ENCODE measurements around the gene GABRG3. TPM values are rescaled to one million over a fixed set of nuclear protein-coding genes. Genes with fewer than 3 reads are reported as not detected.

GABRG3 gene
- total and polyA plus RNA-seq, 10 of the 15 experiments (the other 5 are each of a cell fraction or from before 2014, with no cell fraction given), result 0.15 TPM; not detected in 9

DNA sequence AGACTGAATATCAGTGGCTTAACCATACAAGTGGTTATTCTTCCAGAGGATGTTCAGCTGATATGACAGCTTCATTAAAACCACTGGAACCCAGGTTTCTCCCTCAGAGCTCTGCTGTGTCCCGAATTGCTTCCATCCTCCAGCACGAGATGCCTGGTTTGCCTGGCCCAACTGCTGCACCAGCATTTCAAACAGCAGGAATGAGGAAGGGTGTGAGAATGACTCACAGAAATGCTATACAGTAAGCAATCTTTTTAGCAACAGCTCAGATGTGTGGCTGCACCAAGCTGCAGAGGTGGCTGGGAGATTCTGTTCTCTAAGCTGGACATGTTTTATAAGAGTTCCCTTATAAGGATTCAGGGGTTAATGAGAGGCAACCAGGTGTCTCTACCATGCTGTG is 271.0 kb downstream of the GABRG3 start (continued):
- TF ChIP-seq, protein P1, sequence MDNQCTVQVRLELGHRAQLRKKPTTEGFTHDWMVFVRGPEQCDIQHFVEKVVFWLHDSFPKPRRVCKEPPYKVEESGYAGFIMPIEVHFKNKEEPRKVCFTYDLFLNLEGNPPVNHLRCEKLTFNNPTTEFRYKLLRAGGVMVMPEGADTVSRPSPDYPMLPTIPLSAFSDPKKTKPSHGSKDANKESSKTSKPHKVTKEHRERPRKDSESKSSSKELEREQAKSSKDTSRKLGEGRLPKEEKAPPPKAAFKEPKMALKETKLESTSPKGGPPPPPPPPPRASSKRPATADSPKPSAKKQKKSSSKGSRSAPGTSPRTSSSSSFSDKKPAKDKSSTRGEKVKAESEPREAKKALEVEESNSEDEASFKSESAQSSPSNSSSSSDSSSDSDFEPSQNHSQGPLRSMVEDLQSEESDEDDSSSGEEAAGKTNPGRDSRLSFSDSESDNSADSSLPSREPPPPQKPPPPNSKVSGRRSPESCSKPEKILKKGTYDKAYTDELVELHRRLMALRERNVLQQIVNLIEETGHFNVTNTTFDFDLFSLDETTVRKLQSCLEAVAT (IDR thresholded peaks at IDR 0.05), result no peak
- TF ChIP-seq SREBF1 (IDR thresholded peaks at IDR 0.05; ENCODE audit: low read length) (no peak), HDGF (IDR thresholded peaks at IDR 0.05) (no peak), HCFC1 (IDR thresholded peaks at IDR 0.05; ENCODE audit: low read length) (no peak)
- TF ChIP-seq, protein P2, sequence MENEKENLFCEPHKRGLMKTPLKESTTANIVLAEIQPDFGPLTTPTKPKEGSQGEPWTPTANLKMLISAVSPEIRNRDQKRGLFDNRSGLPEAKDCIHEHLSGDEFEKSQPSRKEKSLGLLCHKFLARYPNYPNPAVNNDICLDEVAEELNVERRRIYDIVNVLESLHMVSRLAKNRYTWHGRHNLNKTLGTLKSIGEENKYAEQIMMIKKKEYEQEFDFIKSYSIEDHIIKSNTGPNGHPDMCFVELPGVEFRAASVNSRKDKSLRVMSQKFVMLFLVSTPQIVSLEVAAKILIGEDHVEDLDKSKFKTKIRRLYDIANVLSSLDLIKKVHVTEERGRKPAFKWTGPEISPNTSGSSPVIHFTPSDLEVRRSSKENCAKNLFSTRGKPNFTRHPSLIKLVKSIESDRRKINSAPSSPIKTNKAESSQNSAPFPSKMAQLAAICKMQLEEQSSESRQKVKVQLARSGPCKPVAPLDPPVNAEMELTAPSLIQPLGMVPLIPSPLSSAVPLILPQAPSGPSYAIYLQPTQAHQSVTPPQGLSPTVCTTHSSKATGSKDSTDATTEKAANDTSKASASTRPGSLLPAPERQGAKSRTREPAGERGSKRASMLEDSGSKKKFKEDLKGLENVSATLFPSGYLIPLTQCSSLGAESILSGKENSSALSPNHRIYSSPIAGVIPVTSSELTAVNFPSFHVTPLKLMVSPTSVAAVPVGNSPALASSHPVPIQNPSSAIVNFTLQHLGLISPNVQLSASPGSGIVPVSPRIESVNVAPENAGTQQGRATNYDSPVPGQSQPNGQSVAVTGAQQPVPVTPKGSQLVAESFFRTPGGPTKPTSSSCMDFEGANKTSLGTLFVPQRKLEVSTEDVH (IDR thresholded peaks at IDR 0.05; ENCODE audit: low read depth, partially characterized antibody), result no peak
- TF ChIP-seq, protein P3, sequence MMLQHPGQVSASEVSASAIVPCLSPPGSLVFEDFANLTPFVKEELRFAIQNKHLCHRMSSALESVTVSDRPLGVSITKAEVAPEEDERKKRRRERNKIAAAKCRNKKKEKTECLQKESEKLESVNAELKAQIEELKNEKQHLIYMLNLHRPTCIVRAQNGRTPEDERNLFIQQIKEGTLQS (IDR thresholded peaks at IDR 0.05; ENCODE audit: borderline replicate concordance, extremely low read depth, low read depth, low read length), result no peak
- TF ChIP-seq, protein P4, sequence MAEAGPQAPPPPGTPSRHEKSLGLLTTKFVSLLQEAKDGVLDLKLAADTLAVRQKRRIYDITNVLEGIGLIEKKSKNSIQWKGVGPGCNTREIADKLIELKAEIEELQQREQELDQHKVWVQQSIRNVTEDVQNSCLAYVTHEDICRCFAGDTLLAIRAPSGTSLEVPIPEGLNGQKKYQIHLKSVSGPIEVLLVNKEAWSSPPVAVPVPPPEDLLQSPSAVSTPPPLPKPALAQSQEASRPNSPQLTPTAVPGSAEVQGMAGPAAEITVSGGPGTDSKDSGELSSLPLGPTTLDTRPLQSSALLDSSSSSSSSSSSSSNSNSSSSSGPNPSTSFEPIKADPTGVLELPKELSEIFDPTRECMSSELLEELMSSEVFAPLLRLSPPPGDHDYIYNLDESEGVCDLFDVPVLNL (IDR thresholded peaks at IDR 0.05; ENCODE audit: low read depth, low read length), result no peak

DNA sequence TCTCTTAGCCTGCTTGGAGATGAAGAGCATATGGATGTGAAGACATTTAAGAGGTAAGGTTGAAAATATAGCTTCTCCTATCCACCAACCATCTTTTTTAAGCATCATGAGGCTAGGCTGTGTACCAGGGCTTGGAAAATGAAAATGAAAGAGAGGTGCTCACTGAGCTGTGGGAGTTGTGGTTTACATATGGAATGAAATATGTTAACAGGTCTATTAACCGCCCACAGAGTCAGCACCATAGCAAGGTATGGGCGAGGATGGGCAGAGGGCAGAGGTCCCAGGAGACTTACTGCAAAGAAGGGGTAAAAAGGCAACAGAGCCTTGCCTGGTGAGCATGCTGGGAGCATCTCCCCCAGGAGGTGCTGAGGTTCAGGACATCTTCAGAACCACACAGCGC is 273.1 kb downstream of the GABRG3 start:
- ChIA-PET POLR2A (no interaction called here), SMC1A (ENCODE audit: uncharacterized antibody, unreplicated experiment) (no interaction called here), CTCF (no interaction called here), RAD21 (ENCODE audit: unreplicated experiment) (no interaction called here)
- intact Hi-C loops (cut with micrococcal nuclease; ENCODE audit: unreplicated experiment) (no loop called here), in situ Hi-C loops (cut with MboI) (no loop called here)
- FAIRE-seq (no peak), ATAC-seq (no peak), DNase-seq (ENCODE audit: low read depth, low spot score) (no peak)
- WGBS (ENCODE audit: insufficient coverage, insufficient replicate concordance, low lambda C conversion rate, missing lambda C conversion rate), result 30% methylated on average over 3 of the region's 3 CpGs
- H4K20me1 ChIP-seq (ENCODE audit: control insufficient read depth, insufficient read depth), result no peaks in the 10 kb centered on the region
- H3K27ac ChIP-seq (ENCODE audit: control insufficient read depth, insufficient read depth), result no peak overlapping the region
- H3K4me3 ChIP-seq, result no peak overlapping the region
- no TSS peak for BruUV-seq (replicated peaks)
- no peaks in the 10 kb centered on the region for H3K27me3 ChIP-seq (replicated peaks in 1 of 2; ENCODE audit: control insufficient read depth in 2 of 2, insufficient read depth in 2 of 2, low read length in 1 of 2)
- H3K9ac ChIP-seq (ENCODE audit: control insufficient read depth, insufficient read depth, low read length), result no peak overlapping the region
- H2AFZ ChIP-seq (ENCODE audit: control insufficient read depth, low read depth, low read length), result no peak overlapping the region
- no peaks in the 10 kb centered on the region for H3K36me3 ChIP-seq (ENCODE audit: control insufficient read depth in 2 of 2, insufficient read depth in 2 of 2, low read length in 1 of 2)
- H3K79me2 ChIP-seq (ENCODE audit: control insufficient read depth, insufficient read depth, low read length), result no peaks in the 10 kb centered on the region
- H3K4me2 ChIP-seq (ENCODE audit: control insufficient read depth, insufficient read depth), result no peak overlapping the region
- H3K9me3 ChIP-seq (replicated peaks; ENCODE audit: control insufficient read depth, insufficient read depth, low read length), result no peaks in the 10 kb centered on the region; the same call in 2 of the 3 replicates
- H3K4me1 ChIP-seq (ENCODE audit: control insufficient read depth, insufficient read depth, low read length), result no peaks in the 10 kb centered on the region
- TF ChIP-seq ZZZ3 (IDR thresholded peaks at IDR 0.05; ENCODE audit: control insufficient read depth, insufficient read length, low read depth), result no peak
- TF ChIP-seq BRCA1 (IDR thresholded peaks at IDR 0.05; ENCODE audit: low read depth, low read length), result no peak
- TF ChIP-seq ESRRA (IDR thresholded peaks at IDR 0.05; ENCODE audit: low read length), result no peak
- TF ChIP-seq, protein P5, sequence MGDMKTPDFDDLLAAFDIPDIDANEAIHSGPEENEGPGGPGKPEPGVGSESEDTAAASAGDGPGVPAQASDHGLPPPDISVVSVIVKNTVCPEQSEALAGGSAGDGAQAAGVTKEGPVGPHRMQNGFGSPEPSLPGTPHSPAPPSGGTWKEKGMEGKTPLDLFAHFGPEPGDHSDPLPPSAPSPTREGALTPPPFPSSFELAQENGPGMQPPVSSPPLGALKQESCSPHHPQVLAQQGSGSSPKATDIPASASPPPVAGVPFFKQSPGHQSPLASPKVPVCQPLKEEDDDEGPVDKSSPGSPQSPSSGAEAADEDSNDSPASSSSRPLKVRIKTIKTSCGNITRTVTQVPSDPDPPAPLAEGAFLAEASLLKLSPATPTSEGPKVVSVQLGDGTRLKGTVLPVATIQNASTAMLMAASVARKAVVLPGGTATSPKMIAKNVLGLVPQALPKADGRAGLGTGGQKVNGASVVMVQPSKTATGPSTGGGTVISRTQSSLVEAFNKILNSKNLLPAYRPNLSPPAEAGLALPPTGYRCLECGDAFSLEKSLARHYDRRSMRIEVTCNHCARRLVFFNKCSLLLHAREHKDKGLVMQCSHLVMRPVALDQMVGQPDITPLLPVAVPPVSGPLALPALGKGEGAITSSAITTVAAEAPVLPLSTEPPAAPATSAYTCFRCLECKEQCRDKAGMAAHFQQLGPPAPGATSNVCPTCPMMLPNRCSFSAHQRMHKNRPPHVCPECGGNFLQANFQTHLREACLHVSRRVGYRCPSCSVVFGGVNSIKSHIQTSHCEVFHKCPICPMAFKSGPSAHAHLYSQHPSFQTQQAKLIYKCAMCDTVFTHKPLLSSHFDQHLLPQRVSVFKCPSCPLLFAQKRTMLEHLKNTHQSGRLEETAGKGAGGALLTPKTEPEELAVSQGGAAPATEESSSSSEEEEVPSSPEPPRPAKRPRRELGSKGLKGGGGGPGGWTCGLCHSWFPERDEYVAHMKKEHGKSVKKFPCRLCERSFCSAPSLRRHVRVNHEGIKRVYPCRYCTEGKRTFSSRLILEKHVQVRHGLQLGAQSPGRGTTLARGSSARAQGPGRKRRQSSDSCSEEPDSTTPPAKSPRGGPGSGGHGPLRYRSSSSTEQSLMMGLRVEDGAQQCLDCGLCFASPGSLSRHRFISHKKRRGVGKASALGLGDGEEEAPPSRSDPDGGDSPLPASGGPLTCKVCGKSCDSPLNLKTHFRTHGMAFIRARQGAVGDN (IDR thresholded peaks at IDR 0.05), result no peak
- TF ChIP-seq ZNF24 (IDR thresholded peaks at IDR 0.05), result no peak
- TF ChIP-seq KLF5 (IDR thresholded peaks at IDR 0.05; ENCODE audit: partially characterized antibody), result no peak
- no peak for TF ChIP-seq BHLHE40 (IDR thresholded peaks at IDR 0.05; ENCODE audit: borderline replicate concordance in 1 of 2, low read depth in 2 of 2, low read length in 1 of 2)
